ENCODE results near the gene MPST.

MPST gene

DNA sequence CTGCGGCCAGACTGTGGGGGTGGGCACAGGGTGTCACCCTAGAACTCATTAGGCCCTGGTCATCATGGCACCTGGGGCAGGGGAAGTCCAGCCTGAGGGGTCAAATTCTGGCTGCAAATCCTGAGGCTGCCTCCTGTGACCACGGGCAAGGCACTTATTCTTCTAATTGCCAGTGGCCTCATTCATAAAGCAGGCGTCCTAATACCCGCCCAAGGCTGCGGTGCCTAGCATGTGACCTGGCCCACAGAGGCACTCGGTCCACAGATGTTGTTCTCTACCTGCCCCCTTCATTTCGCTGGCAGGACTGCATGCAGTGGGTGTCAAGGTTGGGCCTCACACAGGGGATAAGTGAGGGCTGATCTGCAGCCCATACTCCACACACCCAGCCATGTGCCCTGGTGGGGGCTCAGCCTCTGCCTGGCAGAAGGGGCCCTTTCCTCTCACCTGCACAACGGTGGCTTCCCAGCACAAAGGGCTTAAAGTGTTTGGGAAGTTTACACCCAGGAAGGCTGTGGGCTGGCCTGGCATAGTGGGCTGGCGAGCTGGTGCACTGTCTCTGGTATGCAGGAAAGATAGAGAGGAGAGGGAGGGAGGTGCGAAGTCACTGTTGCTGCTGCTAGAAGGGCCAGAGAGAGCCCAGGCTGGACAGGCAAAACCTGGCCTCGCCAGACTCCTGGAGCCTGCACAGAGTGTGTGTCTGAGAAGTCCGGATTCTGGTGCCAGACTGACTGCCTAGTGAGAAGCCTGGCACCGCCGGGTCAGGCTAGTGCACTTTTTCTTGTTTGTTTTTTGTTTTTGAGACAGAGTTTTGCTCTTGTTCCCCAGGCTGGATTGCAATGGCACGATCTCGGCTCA lies 3.2 kb downstream of the MPST start:
- Histone ChIP-seq H3K36me3 (replicated peaks) (peaks cover 43% of the 10 kb centered on the region), H3K4me3 (no peak overlapping the region), H3K9me3 (no peaks in the 10 kb centered on the region), H3K27me3 (ENCODE audit: low read depth) (no peaks in the 10 kb centered on the region), H3K4me1 (peaks cover 6% of the 10 kb centered on the region)
- DNase-seq (ENCODE audit: low spot score in 2 of 2): no peak
- in situ Hi-C loops (cut with MboI; ENCODE audit: low sequenced_read_pairs): no loop called here

GRCh38 chr22:37023743-37024338 lies 4.3 kb downstream of the MPST start:
- no peak for DNase-seq (ENCODE audit: low spot score in 2 of 2)
- Histone ChIP-seq H3K4me1 (peaks cover 3% of the 10 kb centered on the region), H3K4me3 (no peak overlapping the region), H3K27me3 (ENCODE audit: low read depth) (no peaks in the 10 kb centered on the region), H3K9me3 (no peaks in the 10 kb centered on the region), H3K36me3 (replicated peaks) (peaks cover 41% of the 10 kb centered on the region)
- in situ Hi-C loops (cut with MboI; ENCODE audit: low sequenced_read_pairs): no loop called here

GRCh38 chr22:37024339-37025157 lies 5.0 kb downstream of the MPST start:
- no peak overlapping the region for H3K4me3 ChIP-seq
- H3K9me3 ChIP-seq: no peaks in the 10 kb centered on the region
- H3K27me3 ChIP-seq (ENCODE audit: low read depth): no peaks in the 10 kb centered on the region
- DNase-seq (ENCODE audit: low spot score in 2 of 2): no peak
- H3K4me1 ChIP-seq: peaks cover 3% of the 10 kb centered on the region
- H3K36me3 ChIP-seq (replicated peaks): peaks cover 47% of the 10 kb centered on the region
- in situ Hi-C loops (cut with MboI; ENCODE audit: low sequenced_read_pairs): no loop called here

- no peak for DNase-seq (ENCODE audit: low spot score in 2 of 2)
- Histone ChIP-seq H3K4me1 (peaks cover under 1% of the 10 kb centered on the region), H3K27me3 (ENCODE audit: low read depth) (no peaks in the 10 kb centered on the region), H3K4me3 (no peak overlapping the region), H3K36me3 (replicated peaks) (peaks cover 47% of the 10 kb centered on the region), H3K9me3 (no peaks in the 10 kb centered on the region)
- in situ Hi-C loops (cut with MboI; ENCODE audit: low sequenced_read_pairs): no loop called here
These were observed 6.0 kb downstream of the MPST start for GRCh38 chr22:37025500-37026070.

- H3K27me3 ChIP-seq (ENCODE audit: low read depth): no peaks in the 10 kb centered on the region
- H3K4me3 ChIP-seq: no peak overlapping the region
- DNase-seq (ENCODE audit: low spot score in 2 of 2): no peak
- peaks cover 47% of the 10 kb centered on the region for H3K36me3 ChIP-seq (replicated peaks)
- H3K9me3 ChIP-seq: no peaks in the 10 kb centered on the region
- in situ Hi-C loops (cut with MboI; ENCODE audit: low sequenced_read_pairs): no loop called here
- H3K4me1 ChIP-seq: no peaks in the 10 kb centered on the region
These were observed 6.8 kb downstream of the MPST start for GRCh38 chr22:37026325-37026724.

GRCh38 chr22:37027556-37027955 lies 8.0 kb downstream of the MPST start:
- Histone ChIP-seq H3K4me1 (no peaks in the 10 kb centered on the region), H3K4me3 (no peak overlapping the region), H3K27me3 (ENCODE audit: low read depth) (no peaks in the 10 kb centered on the region), H3K9me3 (no peaks in the 10 kb centered on the region), H3K36me3 (replicated peaks) (peaks cover 47% of the 10 kb centered on the region)
- in situ Hi-C loops (cut with MboI; ENCODE audit: low sequenced_read_pairs): no loop called here
- no peak for DNase-seq (ENCODE audit: low spot score in 2 of 2)

GRCh38 chr22:37028692-37029674 lies 9.4 kb downstream of the MPST start:
- Histone ChIP-seq H3K4me1 (no peaks in the 10 kb centered on the region), H3K36me3 (replicated peaks) (peaks cover 47% of the 10 kb centered on the region), H3K9me3 (no peaks in the 10 kb centered on the region), H3K4me3 (no peak overlapping the region), H3K27me3 (ENCODE audit: low read depth) (no peaks in the 10 kb centered on the region)
- no peak for DNase-seq (ENCODE audit: low spot score in 2 of 2)
- in situ Hi-C loops (cut with MboI; ENCODE audit: low sequenced_read_pairs): no loop called here

GRCh38 chr22:37030560-37031281 lies 11.2 kb downstream of the MPST start:
- no peaks in the 10 kb centered on the region for H3K9me3 ChIP-seq
- H3K27me3 ChIP-seq (ENCODE audit: low read depth): no peaks in the 10 kb centered on the region
- H3K4me1 ChIP-seq: no peaks in the 10 kb centered on the region
- in situ Hi-C loops (cut with MboI; ENCODE audit: low sequenced_read_pairs): no loop called here
- DNase-seq (ENCODE audit: low spot score in 2 of 2): no peak
- H3K4me3 ChIP-seq: no peak overlapping the region
- H3K36me3 ChIP-seq (replicated peaks): peaks cover 32% of the 10 kb centered on the region

DNA sequence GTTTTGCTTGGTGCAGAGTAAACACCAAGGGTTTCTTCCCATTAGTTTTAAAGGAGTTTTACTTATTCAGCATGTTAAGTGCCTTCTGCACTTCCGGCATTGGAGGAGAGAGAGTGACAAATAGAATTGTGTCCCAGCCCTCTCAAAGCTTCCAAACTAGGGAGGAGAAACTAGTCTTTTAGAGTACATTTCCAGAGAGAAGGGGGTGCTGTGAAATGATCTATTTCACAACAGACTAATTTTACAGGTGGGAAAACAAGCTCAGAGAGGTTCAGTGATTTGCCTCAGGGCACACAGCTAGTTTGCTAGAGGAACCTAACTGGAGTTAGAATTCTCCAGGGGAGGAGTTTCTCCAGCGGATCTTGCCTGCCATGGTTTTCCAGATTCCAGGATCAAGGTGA lies 12.6 kb downstream of the MPST start:
- in situ Hi-C loops (cut with MboI; ENCODE audit: low sequenced_read_pairs): no loop called here
- H3K9me3 ChIP-seq: no peaks in the 10 kb centered on the region
- peaks cover 2% of the 10 kb centered on the region; the same call in 1 of the 2 replicates for H3K27me3 ChIP-seq (ENCODE audit: low read depth)
- no peaks in the 10 kb centered on the region for H3K4me1 ChIP-seq
- H3K4me3 ChIP-seq: no peak overlapping the region
- no peak for DNase-seq (ENCODE audit: low spot score in 2 of 2)
- peaks cover 17% of the 10 kb centered on the region for H3K36me3 ChIP-seq (replicated peaks)

GRCh38 chr22:37032535-37033460 lies 13.3 kb downstream of the MPST start:
- Histone ChIP-seq H3K9me3 (no peaks in the 10 kb centered on the region), H3K4me3 (no peak overlapping the region), H3K36me3 (replicated peaks) (peaks cover 11% of the 10 kb centered on the region), H3K27me3 (ENCODE audit: low read depth) (peaks cover 3% of the 10 kb centered on the region; the same call in 1 of the 2 replicates), H3K4me1 (no peaks in the 10 kb centered on the region)
- in situ Hi-C loops (cut with MboI; ENCODE audit: low sequenced_read_pairs): no loop called here
- DNase-seq (ENCODE audit: low spot score in 2 of 2): no peak

GRCh38 chr22:37033605-37034430 lies 14.3 kb downstream of the MPST start:
- peaks cover 6% of the 10 kb centered on the region for H3K36me3 ChIP-seq (replicated peaks)
- no peak overlapping the region for H3K4me3 ChIP-seq
- peaks cover 3% of the 10 kb centered on the region; the same call in 1 of the 2 replicates for H3K27me3 ChIP-seq (ENCODE audit: low read depth)
- H3K4me1 ChIP-seq: no peaks in the 10 kb centered on the region
- no peaks in the 10 kb centered on the region for H3K9me3 ChIP-seq
- in situ Hi-C loops (cut with MboI; ENCODE audit: low sequenced_read_pairs): no loop called here
- no peak for DNase-seq (ENCODE audit: low spot score in 2 of 2)

Measured in HAP-1 (cell line).